Neural cell (in vitro differentiated cells): ENCODE results near the gene PLD1. TPM values are rescaled to one million over a fixed set of nuclear protein-coding genes. Genes with fewer than 3 reads are reported as not detected.

Experiments
- H2AFZ ChIP-seq: fragments of 200-600, 300-800 bp; sonication (generic), shearing (Covaris generic); 2 replicates; pipeline ENCODE4 v1.6.0; 2014; ENCODE audit warnings: low read depth, mild to moderate bottlenecking, antibody characterized with exemption, low read length, moderate library complexity
- H3F3A ChIP-seq: fragments of 200-600 bp; shearing (Covaris generic); 2 replicates; pipeline ENCODE4 v1.6.1; 2016; ENCODE audit warnings: mild to moderate bottlenecking, moderate library complexity, mixed read lengths, antibody characterized with exemption, low read length; ENCODE audit not compliant: insufficient read depth, poor library complexity, severe bottlenecking
- H3K27ac ChIP-seq: fragments of 200-600, 300-800 bp; sonication (generic), shearing (Covaris generic); 2 replicates; pipeline ENCODE4 v1.5.1; 2014; ENCODE audit warnings: mild to moderate bottlenecking, low read length, moderate library complexity
- H3K27me3 ChIP-seq: fragments of 300-800, 200-600 bp; sonication (generic), shearing (Covaris generic); 2 replicates; pipeline ENCODE4 v1.6.0; 2014; ENCODE audit warnings: mild to moderate bottlenecking, low read depth, low read length, moderate library complexity; ENCODE audit not compliant: insufficient read depth
- H3K36me3 ChIP-seq: fragments of 300-800, 200-600 bp; sonication (generic), shearing (Covaris generic); 2 replicates; pipeline ENCODE4 v1.5.1; 2014; ENCODE audit warnings: mild to moderate bottlenecking, antibody characterized with exemption, low read length, moderate library complexity; ENCODE audit not compliant: insufficient read depth
- H3K4me2 ChIP-seq: fragments of 300-800, 200-600 bp; sonication (generic), shearing (Covaris generic); 2 replicates; pipeline ENCODE4 v1.6.0; 2014; ENCODE audit warnings: mild to moderate bottlenecking, low read length
- H3K4me3 ChIP-seq: fragments of 300-800, 200-600 bp; sonication (generic), shearing (Covaris generic); 2 replicates; pipeline ENCODE4 v1.5.1; 2014; ENCODE audit warnings: mild to moderate bottlenecking, low read length, moderate library complexity
- H3K79me2 ChIP-seq: fragments of 200-600 bp; shearing (Covaris generic); replicated peaks from 2 replicates; pipeline ENCODE4 v1.6.0; 2014; ENCODE audit warnings: mild to moderate bottlenecking, low read length, moderate library complexity; ENCODE audit not compliant: insufficient read depth
- H3K9ac ChIP-seq: fragments of 300-800, 200-600 bp; sonication (generic), shearing (Covaris generic); 2 replicates; pipeline ENCODE4 v1.6.1; 2016; ENCODE audit warnings: mild to moderate bottlenecking, low read length, mixed read lengths
- H3K9me2 ChIP-seq: fragments of 200-600 bp; shearing (Covaris generic); 2 replicates; pipeline ENCODE4 v1.6.1; 2016; ENCODE audit warnings: mild to moderate bottlenecking, low read length, mixed read lengths; ENCODE audit not compliant: insufficient read depth
- H3K9me3 ChIP-seq: fragments of 200-600, 300-800 bp; sonication (generic), shearing (Covaris generic); 2 replicates; pipeline ENCODE4 v1.6.1; 2016; ENCODE audit warnings: mild to moderate bottlenecking, mixed run types, low read length, moderate library complexity, mixed read lengths
- H4K20me1 ChIP-seq: fragments of 200-600 bp; shearing (Covaris generic); 2 replicates; pipeline ENCODE4 v1.6.1; 2016; ENCODE audit warnings: mild to moderate bottlenecking, mixed run types; ENCODE audit not compliant: insufficient read depth
- CTCF ChIP-seq: fragments of 450-650 bp; IDR thresholded peaks from 2 replicates; pipeline ENCODE4 v1.5.1; 2014; ENCODE audit warnings: antibody characterized with exemption, mild to moderate bottlenecking, moderate library complexity; ENCODE audit not compliant: poor library complexity, severe bottlenecking
- EP300 ChIP-seq: fragments of 450-650 bp; conservative IDR thresholded peaks from 2 replicates; pipeline ENCODE4 v1.6.1; 2014; ENCODE audit warnings: antibody characterized with exemption, mild to moderate bottlenecking, moderate library complexity; ENCODE audit not compliant: poor library complexity, severe bottlenecking
- EZH2 ChIP-seq: fragments of 200-600, 300-800 bp; shearing (Covaris generic), sonication (generic); IDR thresholded peaks from 2 replicates; pipeline ENCODE4 v1.6.1; 2014; ENCODE audit warnings: antibody characterized with exemption, low read length, borderline replicate concordance, mild to moderate bottlenecking; ENCODE audit not compliant: insufficient read depth, poor library complexity, severe bottlenecking
- MXI1 ChIP-seq: fragments of 450-650 bp; conservative IDR thresholded peaks from 2 replicates; pipeline ENCODE4 v1.6.1; 2014; ENCODE audit warnings: antibody characterized with exemption, mild to moderate bottlenecking; ENCODE audit not compliant: poor library complexity, severe bottlenecking
- RAD21 ChIP-seq: fragments of 450-650 bp; conservative IDR thresholded peaks from 2 replicates; pipeline ENCODE4 v1.6.1; 2014; ENCODE audit warnings: antibody characterized with exemption, mild to moderate bottlenecking, moderate library complexity
- REST ChIP-seq: IDR thresholded peaks from 2 replicates; pipeline ENCODE4 v1.6.1; 2012; ENCODE audit warnings: borderline replicate concordance
- SMC3 ChIP-seq: fragments of 450-650 bp; conservative IDR thresholded peaks from 2 replicates; pipeline ENCODE4 v1.6.1; 2014; ENCODE audit warnings: antibody characterized with exemption, mild to moderate bottlenecking, moderate library complexity; ENCODE audit not compliant: poor library complexity
- TAF1 ChIP-seq: IDR thresholded peaks from 2 replicates; pipeline ENCODE4 v1.6.1; 2012; ENCODE audit warnings: low read depth
- polyA plus RNA-seq: library from polyadenylated mRNA; depleted of rRNA; stranded (reverse); fragments of >200 nt; gene quantifications from 2 replicates; pipeline ENCODE4 v1.2.3, GENCODE V29; 2014

Gene PLD1
- polyA plus RNA-seq, 1 donor from 2014 or later: 0.06 TPM

GRCh38 chr3:171556148-171556547, 254.1 kb downstream of the PLD1 start:
- Histone ChIP-seq H3K4me3 (no peak overlapping the region), H3K9me2 (no peaks in the 10 kb centered on the region), H2AFZ (no peak overlapping the region)

GRCh38 chr3:171553086-171553485, 257.2 kb downstream of the PLD1 start:
- Histone ChIP-seq H3K9me3 (no peaks in the 10 kb centered on the region), H3K9me2 (no peaks in the 10 kb centered on the region), H3K27me3 (no peaks in the 10 kb centered on the region), H3K9ac (no peak overlapping the region), H3F3A (no peaks in the 10 kb centered on the region), H4K20me1 (no peaks in the 10 kb centered on the region), H3K4me2 (no peak overlapping the region), H3K27ac (no peak overlapping the region), H2AFZ (no peak overlapping the region), H3K36me3 (no peaks in the 10 kb centered on the region), H3K79me2 (no peaks in the 10 kb centered on the region), H3K4me3 (no peak overlapping the region)
- no peak for TF ChIP-seq EZH2
- no peak for TF ChIP-seq CTCF
- TF ChIP-seq EP300: no peak
- TF ChIP-seq TAF1: no peak
- no peak for TF ChIP-seq MXI1
- TF ChIP-seq SMC3: no peak
- no peak for TF ChIP-seq REST

More at GRCh38 chr3:171556148-171556547, 254.1 kb downstream of the PLD1 start:
- TF ChIP-seq CTCF: no peak
- TF ChIP-seq RAD21: no peak
- no peak for TF ChIP-seq REST
- no peak for TF ChIP-seq TAF1
- TF ChIP-seq EP300: no peak
- peak; percentile 11 for TF ChIP-seq MXI1
- TF ChIP-seq EZH2: no peak
- Histone ChIP-seq H3K4me2 (no peak overlapping the region), H3K9me3 (no peaks in the 10 kb centered on the region), H3K36me3 (no peaks in the 10 kb centered on the region), H3K79me2 (no peaks in the 10 kb centered on the region), H3K27ac (no peak overlapping the region), H4K20me1 (no peaks in the 10 kb centered on the region), H3F3A (no peaks in the 10 kb centered on the region), H3K27me3 (no peaks in the 10 kb centered on the region), H3K9ac (no peak overlapping the region)
